Ascending aorta (tissue), 2 donors: ENCODE measurements around the gene SLC35B2. TPM values are rescaled to one million over a fixed set of nuclear protein-coding genes. Genes with fewer than 3 reads are reported as not detected.
A peak's percentile ranks its signal among the peaks of the same experiment; 100 is the strongest.

ENCODE experiments used
- DNase-seq, 2 donors: peaks; one replicate each; pipeline ENCODE4 v3.0.0-alpha.2; 2019; ENCODE audit warnings: low spot score in 2 of 2
- H3K27ac ChIP-seq, 2 donors: fragments of 200-600 bp; sonication (generic); one replicate each; pipeline ENCODE4 v1.5.1; 2016 to 2017; ENCODE audit warnings: mild to moderate bottlenecking in 1 of 2
- H3K27me3 ChIP-seq: fragments of 200-600 bp; sonication (generic); one replicate; pipeline ENCODE4 v1.5.1; 2017
- H3K36me3 ChIP-seq, 2 donors: fragments of 200-600 bp; sonication (generic); one replicate each; pipeline ENCODE4 v1.5.1; 2016
- H3K4me1 ChIP-seq, 2 donors: fragments of 200-600 bp; sonication (generic); one replicate each; pipeline ENCODE4 v1.5.1; 2016 to 2017; ENCODE audit warnings: mild to moderate bottlenecking in 1 of 2
- H3K4me3 ChIP-seq, 2 donors: fragments of 200-600 bp; sonication (generic); one replicate each; pipeline ENCODE4 v1.5.1; 2016 to 2017; ENCODE audit warnings: mild to moderate bottlenecking in 1 of 2
- H3K9me3 ChIP-seq, 2 donors: fragments of 200-600 bp; sonication (generic); one replicate each; pipeline ENCODE4 v1.5.1; 2016
- intact Hi-C: fragments of 100-400 bp; cut with DNase I; formaldehyde crosslinking; loops from one replicate; pipeline ENCODE4 v1.15.1; 2023
- total RNA-seq: library from RNA; depleted of rRNA; stranded (reverse); fragments of >200 nt; gene quantifications from one replicate; pipeline ENCODE4 v1.1.0, GENCODE V29; 2016
- TF ChIP-seq, protein P1 (sequence below), 3 experiments: fragments of 200-600 bp in 2 of 3; fragments of 450-650 bp in 1 of 3; sonication (generic) in 2 of 3; IDR thresholded peaks; one replicate each; pipeline ENCODE4 v1.5.1; 2016 to 2019; ENCODE audit warnings: antibody characterized with exemption in 3 of 3, mild to moderate bottlenecking in 1 of 3, moderate library complexity in 1 of 3

Gene SLC35B2
- total RNA-seq, 1 donor from 2014 or later = 9.9 TPM

DNA sequence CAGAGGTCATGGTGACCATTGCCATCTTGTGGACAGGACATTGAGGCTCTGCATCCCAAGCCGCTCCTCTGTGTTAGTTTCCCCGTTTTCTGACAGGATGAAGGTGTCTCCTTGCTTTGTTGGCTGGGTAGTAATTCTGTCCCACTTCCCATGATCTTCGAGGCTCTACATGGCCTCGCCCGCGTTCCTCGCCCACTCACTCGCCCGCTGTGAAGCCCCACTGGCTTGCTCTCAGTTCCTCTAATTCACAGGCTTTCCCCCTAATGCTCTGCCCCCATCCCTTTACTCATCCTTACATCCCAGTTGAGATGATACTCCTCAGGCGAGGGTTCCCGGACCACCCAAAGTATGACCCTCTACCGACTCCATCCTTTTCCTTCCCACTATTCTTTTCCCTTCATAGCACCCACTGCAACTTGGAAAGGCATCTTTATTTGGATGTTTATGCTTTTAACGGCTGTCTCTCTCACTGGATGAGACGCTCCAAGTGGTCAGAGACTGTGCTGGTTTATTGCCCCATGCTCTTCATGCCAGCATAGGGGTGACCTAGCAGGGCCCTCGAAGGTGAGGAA is 511 bp upstream of the SLC35B2 start:
- H3K36me3 ChIP-seq = peaks cover 23 to 24% of the 10 kb centered on the region in 2 donors
- no peaks in the 10 kb centered on the region for H3K9me3 ChIP-seq
- H3K27me3 ChIP-seq = no peaks in the 10 kb centered on the region
- DNase-seq = no peak
- TF ChIP-seq, protein P1, sequence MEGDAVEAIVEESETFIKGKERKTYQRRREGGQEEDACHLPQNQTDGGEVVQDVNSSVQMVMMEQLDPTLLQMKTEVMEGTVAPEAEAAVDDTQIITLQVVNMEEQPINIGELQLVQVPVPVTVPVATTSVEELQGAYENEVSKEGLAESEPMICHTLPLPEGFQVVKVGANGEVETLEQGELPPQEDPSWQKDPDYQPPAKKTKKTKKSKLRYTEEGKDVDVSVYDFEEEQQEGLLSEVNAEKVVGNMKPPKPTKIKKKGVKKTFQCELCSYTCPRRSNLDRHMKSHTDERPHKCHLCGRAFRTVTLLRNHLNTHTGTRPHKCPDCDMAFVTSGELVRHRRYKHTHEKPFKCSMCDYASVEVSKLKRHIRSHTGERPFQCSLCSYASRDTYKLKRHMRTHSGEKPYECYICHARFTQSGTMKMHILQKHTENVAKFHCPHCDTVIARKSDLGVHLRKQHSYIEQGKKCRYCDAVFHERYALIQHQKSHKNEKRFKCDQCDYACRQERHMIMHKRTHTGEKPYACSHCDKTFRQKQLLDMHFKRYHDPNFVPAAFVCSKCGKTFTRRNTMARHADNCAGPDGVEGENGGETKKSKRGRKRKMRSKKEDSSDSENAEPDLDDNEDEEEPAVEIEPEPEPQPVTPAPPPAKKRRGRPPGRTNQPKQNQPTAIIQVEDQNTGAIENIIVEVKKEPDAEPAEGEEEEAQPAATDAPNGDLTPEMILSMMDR (IDR thresholded peaks at IDR 0.05) = no peak
- intact Hi-C loops = loop anchor here (1.0 to 2.0 kb wide), 3 partner anchors 19 to 86 kb away; partner anchors contain the start of gene SLC29A1
- peak overlapping the region; percentile 77 to 79 for H3K4me3 ChIP-seq
- peak overlapping the region; percentile 73 to 87 for H3K27ac ChIP-seq
- peaks cover under 1 to 19% of the 10 kb centered on the region in 2 donors for H3K4me1 ChIP-seq

DNA sequence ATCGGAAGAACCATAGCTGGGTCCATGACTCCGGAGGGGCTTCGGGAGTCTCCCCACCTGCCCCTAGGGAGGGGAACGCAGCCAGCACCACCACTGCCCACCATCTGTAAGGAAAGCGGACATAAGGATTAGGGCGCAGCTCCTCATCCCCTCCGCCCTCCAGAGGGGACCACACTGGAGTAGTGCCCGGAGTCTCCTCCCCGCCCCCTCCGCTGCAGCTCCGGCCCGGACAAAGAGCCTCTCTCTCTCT is 628 bp downstream of the SLC35B2 start:
- no peak for DNase-seq
- intact Hi-C loops = loop anchor here (1.0 to 2.0 kb wide), 3 partner anchors 18 to 84 kb away; partner anchors contain the start of gene SLC29A1
- TF ChIP-seq, protein P1 (IDR thresholded peaks at IDR 0.05) = no peak
- no peaks in the 10 kb centered on the region for H3K27me3 ChIP-seq
- peak overlapping the region; percentile 73 to 87 for H3K27ac ChIP-seq
- peaks cover 0 to 12% of the 10 kb centered on the region in 2 donors for H3K4me1 ChIP-seq
- peaks cover 34 to 35% of the 10 kb centered on the region in 2 donors for H3K36me3 ChIP-seq
- H3K9me3 ChIP-seq = no peaks in the 10 kb centered on the region
- peak overlapping the region; percentile 77 to 79 for H3K4me3 ChIP-seq

DNA sequence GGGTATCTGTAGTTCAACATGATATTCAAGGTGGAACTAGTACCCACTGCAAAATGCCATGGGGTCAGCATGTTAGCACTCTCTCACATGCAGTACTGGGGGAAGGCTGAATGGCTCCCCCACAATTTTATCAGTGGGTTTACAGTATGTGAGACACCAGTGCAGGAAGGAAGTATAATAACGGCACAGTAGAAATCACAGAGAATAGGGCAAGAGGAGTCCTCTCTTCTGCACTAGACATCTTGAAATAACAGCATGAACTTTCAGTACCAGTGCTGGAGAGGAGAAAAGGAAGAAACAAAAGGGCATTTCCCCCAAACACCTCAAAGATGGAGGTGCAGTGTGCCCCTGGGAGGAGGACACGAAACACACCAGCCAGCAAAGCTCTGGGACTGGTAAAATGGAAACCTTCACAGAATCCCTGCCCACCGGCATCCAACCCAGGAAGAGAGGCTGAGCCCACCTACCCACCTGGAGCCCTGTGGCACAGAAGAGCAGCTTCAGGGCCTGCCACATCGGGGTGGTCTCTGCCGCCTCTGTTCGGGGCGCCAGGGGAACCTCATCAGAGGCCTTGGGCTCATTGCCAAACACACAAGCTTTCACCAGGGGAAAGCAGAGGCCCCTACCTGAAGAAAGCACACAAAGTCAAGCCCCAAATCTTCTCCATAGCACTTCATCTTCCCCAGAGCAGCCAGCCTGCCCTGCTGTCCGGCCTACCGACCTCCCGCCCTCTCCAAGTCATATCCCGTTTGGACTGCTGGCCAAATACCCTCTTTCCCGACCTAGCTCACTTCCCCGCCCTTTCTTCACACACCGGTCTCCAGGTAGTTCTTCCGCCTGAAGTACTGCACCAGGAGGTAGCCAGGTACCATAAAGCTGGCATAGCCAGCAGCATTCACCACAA is 1.2 kb downstream of the SLC35B2 start:
- H3K4me1 ChIP-seq = peaks cover 0 to 17% of the 10 kb centered on the region in 2 donors
- DNase-seq = no peak
- no peaks in the 10 kb centered on the region for H3K9me3 ChIP-seq
- peak overlapping the region; percentile 77 to 79 for H3K4me3 ChIP-seq
- intact Hi-C loops = loop anchor here (2.0 kb wide), 2 partner anchors 17 to 33 kb away; partner anchors contain the start of gene SLC29A1
- peak overlapping the region; percentile 73 to 87 for H3K27ac ChIP-seq
- H3K27me3 ChIP-seq = no peaks in the 10 kb centered on the region
- peaks cover 40 to 41% of the 10 kb centered on the region in 2 donors for H3K36me3 ChIP-seq
- TF ChIP-seq, protein P1 (IDR thresholded peaks at IDR 0.05) = no peak

DNA sequence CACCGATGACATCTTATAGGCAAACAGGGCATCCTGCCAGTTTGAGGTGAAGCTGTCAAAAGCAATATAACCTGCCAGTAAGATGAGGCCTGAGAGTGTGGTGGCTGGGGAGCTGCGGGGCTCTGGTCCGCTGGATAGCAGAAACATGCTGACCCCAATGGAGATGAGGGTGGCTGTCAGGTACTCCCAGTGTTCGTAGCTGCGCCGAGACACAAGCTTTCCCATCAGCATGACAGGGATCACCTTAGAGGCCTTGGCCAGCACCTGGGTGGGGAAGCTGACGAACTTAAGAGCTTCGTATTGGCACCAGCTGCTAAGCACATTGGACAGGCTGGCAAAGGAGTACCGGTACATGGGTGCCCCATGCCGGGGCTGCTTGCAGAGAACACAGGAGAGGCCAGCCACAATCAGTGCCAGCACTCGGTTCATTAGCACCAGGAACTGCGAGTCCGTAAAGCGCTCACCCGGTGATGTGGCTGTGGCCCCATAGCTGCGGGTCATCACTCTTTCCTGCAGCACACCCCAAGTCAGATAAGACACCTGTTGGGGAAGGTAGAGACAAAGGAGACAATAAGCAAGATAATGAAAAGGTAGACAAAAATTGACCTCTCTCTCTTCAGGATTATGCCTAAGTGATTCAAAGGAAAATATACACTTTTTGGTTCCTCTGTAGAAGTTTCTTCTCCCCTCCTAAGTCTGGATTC is 2.1 kb downstream of the SLC35B2 start:
- TF ChIP-seq, protein P1 (IDR thresholded peaks at IDR 0.05) = no peak
- intact Hi-C loops = no loop called here
- peaks cover 0 to 19% of the 10 kb centered on the region in 2 donors for H3K4me1 ChIP-seq
- H3K4me3 ChIP-seq = no peak overlapping the region
- no peak for DNase-seq
- no peak overlapping the region for H3K27ac ChIP-seq
- H3K9me3 ChIP-seq = no peaks in the 10 kb centered on the region
- H3K27me3 ChIP-seq = no peaks in the 10 kb centered on the region
- H3K36me3 ChIP-seq = peaks cover 48 to 50% of the 10 kb centered on the region in 2 donors

DNA sequence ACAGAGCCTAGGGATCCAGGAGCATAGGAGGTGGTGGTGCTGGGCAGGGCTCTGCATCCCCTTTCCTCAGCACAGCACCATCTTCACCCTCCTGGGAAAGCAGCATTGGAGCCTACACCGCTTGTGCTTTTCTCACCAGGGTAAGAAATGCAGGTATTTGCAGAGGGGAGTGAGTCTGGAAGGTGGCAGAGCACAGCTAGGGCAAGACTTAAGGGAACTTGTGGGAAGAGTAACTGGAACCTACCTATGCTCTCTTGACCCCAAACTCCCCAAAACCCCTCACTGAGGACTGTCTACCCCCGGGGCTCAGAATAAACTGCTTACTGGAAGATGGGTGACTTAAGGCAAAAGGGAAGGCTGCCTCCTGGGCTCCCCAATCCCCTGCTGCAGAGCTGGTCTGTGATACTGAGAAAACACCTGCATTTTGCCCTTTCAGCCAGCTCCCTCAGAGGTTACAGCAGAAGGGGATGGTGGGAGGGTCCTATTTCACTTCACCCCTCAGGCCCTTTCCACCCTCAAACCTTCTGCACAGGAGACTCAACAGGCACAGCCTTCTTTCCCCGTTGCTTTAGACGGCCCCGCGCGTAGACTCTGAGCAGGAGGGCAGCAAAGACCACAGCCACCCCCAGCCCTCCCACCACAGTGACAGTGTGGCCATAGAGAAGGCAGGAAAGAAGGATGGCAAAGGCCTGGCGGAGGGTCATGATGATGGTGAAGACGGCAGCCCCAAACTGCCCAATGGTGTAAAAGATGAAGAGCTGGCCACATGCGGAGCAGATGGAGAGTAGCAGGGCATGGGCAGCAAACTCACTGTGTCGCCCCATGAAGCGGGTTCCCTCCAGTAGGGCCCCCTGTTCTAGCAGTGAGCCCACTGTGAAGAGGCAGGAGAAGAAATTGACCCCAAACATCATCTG is 2.9 kb downstream of the SLC35B2 start:
- TF ChIP-seq, protein P1 (IDR thresholded peaks at IDR 0.05) = no peak
- no peaks in the 10 kb centered on the region for H3K27me3 ChIP-seq
- no peak overlapping the region for H3K27ac ChIP-seq
- DNase-seq = no peak
- intact Hi-C loops = no loop called here
- H3K9me3 ChIP-seq = no peaks in the 10 kb centered on the region
- peaks cover 52 to 58% of the 10 kb centered on the region in 2 donors for H3K36me3 ChIP-seq
- H3K4me3 ChIP-seq = no peak overlapping the region
- H3K4me1 ChIP-seq = peaks cover 0 to 21% of the 10 kb centered on the region in 2 donors
